ENCODE measurements around the gene NFKB1. TPM values are rescaled to one million over a fixed set of nuclear protein-coding genes. Genes with fewer than 3 reads are reported as not detected.

The NFKB1 gene
- total and polyA plus RNA-seq, 8 donors, result 9.6 to 36.5 (median 21.2) TPM

- peaks cover 0 to 4% (median 0%) of the 10 kb centered on the region in 4 donors for H3K4me1 ChIP-seq
- H3K36me3 ChIP-seq, result peaks cover 35 to 99% (median 93%) of the 10 kb centered on the region in 4 donors
- H3K4me3 ChIP-seq, result no peak overlapping the region
- H3K9me3 ChIP-seq, result no peaks in the 10 kb centered on the region
- WGBS, 5 donors, result 78 to 94% (median 91%) methylated on average over 3 of the region's 3 CpGs
- no peak for DNase-seq
- intact Hi-C loops (cut with DNase I; ENCODE audit: low total_unique reads), result no loop called here
- H3K27ac ChIP-seq, result peak overlapping the region in 3 of 5 donors; percentile 22 to 58 (median 57)
- H3K27me3 ChIP-seq, result no peaks in the 10 kb centered on the region
- TF ChIP-seq EP300 (IDR thresholded peaks at IDR 0.05), result no peak
- no peak for TF ChIP-seq CTCF (IDR thresholded peaks at IDR 0.05)
- no peak for TF ChIP-seq POLR2AphosphoS5 (IDR thresholded peaks at IDR 0.05)
Observed at GRCh38 chr4:102606261-102606660, 105.1 kb downstream of the NFKB1 start.

- Histone ChIP-seq H3K27me3 (no peaks in the 10 kb centered on the region), H3K27ac (peak overlapping the region; percentile 22 to 57 (median 46)), H3K4me1 (peaks cover 0 to 4% (median under 1%) of the 10 kb centered on the region in 4 donors), H3K36me3 (peaks cover 41 to 99% (median 93%) of the 10 kb centered on the region in 4 donors), H3K4me3 (no peak overlapping the region), H3K9me3 (no peaks in the 10 kb centered on the region)
- intact Hi-C loops (cut with DNase I; ENCODE audit: low total_unique reads), result no loop called here
- DNase-seq, result peak in 1 of 2 donors; percentile 87
- WGBS, 5 donors, result 38 to 77% (median 62%) methylated on average over 7 of the region's 7 CpGs
- TF ChIP-seq POLR2AphosphoS5 (IDR thresholded peaks at IDR 0.05) (peak in 1 of 3 donors; percentile 22), EP300 (IDR thresholded peaks at IDR 0.05) (no peak)
Observed at GRCh38 chr4:102606846-102607450, 105.8 kb downstream of the NFKB1 start.

- H3K36me3 ChIP-seq, result peaks cover 48 to 99% (median 93%) of the 10 kb centered on the region in 4 donors
- no peak overlapping the region for H3K4me3 ChIP-seq
- no peak for DNase-seq
- H3K27ac ChIP-seq, result peak overlapping the region in 1 of 5 donors; percentile 46
- TF ChIP-seq EP300 (IDR thresholded peaks at IDR 0.05) (no peak), POLR2A (IDR thresholded peaks at IDR 0.05) (no peak), POLR2AphosphoS5 (IDR thresholded peaks at IDR 0.05) (no peak), CTCF (IDR thresholded peaks at IDR 0.05) (no peak)
- H3K4me1 ChIP-seq, result peaks cover 0 to 7% (median 2%) of the 10 kb centered on the region in 4 donors
- no peaks in the 10 kb centered on the region for H3K27me3 ChIP-seq
- no peaks in the 10 kb centered on the region for H3K9me3 ChIP-seq
- intact Hi-C loops (cut with DNase I; ENCODE audit: low total_unique reads), result no loop called here
- WGBS, 5 donors, result 79 to 89% (median 84%) methylated on average over 1 of the region's 1 CpG
Observed at GRCh38 chr4:102608190-102608589, 107.0 kb downstream of the NFKB1 start.

GRCh38 chr4:102610007-102610406 is 108.8 kb downstream of the NFKB1 start:
- intact Hi-C loops (cut with DNase I; ENCODE audit: low total_unique reads), result no loop called here
- peaks cover 0 to 7% (median 2%) of the 10 kb centered on the region in 4 donors for H3K4me1 ChIP-seq

More at GRCh38 chr4:102610007-102610406, 108.8 kb downstream of the NFKB1 start:
- peaks cover 58 to 99% (median 95%) of the 10 kb centered on the region in 4 donors for H3K36me3 ChIP-seq
- H3K27ac ChIP-seq, result no peak overlapping the region
- no peaks in the 10 kb centered on the region for H3K27me3 ChIP-seq
- no peak for DNase-seq
- TF ChIP-seq CTCF (IDR thresholded peaks at IDR 0.05) (no peak), EP300 (IDR thresholded peaks at IDR 0.05) (no peak), POLR2AphosphoS5 (IDR thresholded peaks at IDR 0.05) (no peak), POLR2A (IDR thresholded peaks at IDR 0.05) (no peak)
- H3K4me3 ChIP-seq, result no peak overlapping the region
- H3K9me3 ChIP-seq, result no peaks in the 10 kb centered on the region
